Subcutaneous adipose tissue (tissue), 4 donors: ENCODE data around the gene NOTCH1. TPM values are rescaled to one million over a fixed set of nuclear protein-coding genes. Genes with fewer than 3 reads are reported as not detected.

Experiments used
- CTCF ChIP-seq: fragments of 450-650 bp; IDR thresholded peaks from one replicate; pipeline ENCODE4 v1.5.1; 2016; ENCODE audit warnings: low read depth, mild to moderate bottlenecking, control low read depth, antibody characterized with exemption, moderate library complexity
- total RNA-seq, 4 donors: library from RNA; depleted of rRNA; stranded (reverse); fragments of >200 nt; gene quantifications; one replicate each; pipeline ENCODE4 v1.1.0, GENCODE V29; 2016

NOTCH1 gene
- total RNA-seq, 4 donors from 2014 or later = 18.0 to 94.4 (median 21.3) TPM

- TF ChIP-seq CTCF = no peak
Observed at GRCh38 chr9:136525841-136526499, 19.9 kb downstream of the NOTCH1 start.

- TF ChIP-seq CTCF = no peak
Observed at GRCh38 chr9:136525207-136525606, 20.6 kb downstream of the NOTCH1 start.

GRCh38 chr9:136522314-136523237 is 23.3 kb downstream of the NOTCH1 start:
- no peak for TF ChIP-seq CTCF

- TF ChIP-seq CTCF = no peak
Observed at GRCh38 chr9:136521537-136521936, 24.3 kb downstream of the NOTCH1 start.

- no peak for TF ChIP-seq CTCF
Observed at GRCh38 chr9:136520053-136520540, 25.8 kb downstream of the NOTCH1 start.

GRCh38 chr9:136519263-136520052 is 26.4 kb downstream of the NOTCH1 start:
- no peak for TF ChIP-seq CTCF
